CD14-positive monocyte (primary cell): ENCODE measurements around the gene DMGDH. TPM values are rescaled to one million over a fixed set of nuclear protein-coding genes. Genes with fewer than 3 reads are reported as not detected.

Experiments used
- DNase-seq, 3 donors: peaks; one replicate each; pipeline ENCODE4 v3.0.0-alpha.2; 2011 to 2022
- H2AFZ ChIP-seq: 2 replicates; pipeline ENCODE4 v1.6.0; 2012; ENCODE audit warnings: mild to moderate bottlenecking, low read depth, low read length, inconsistent platforms; ENCODE audit not compliant: insufficient read depth, poor library complexity, severe bottlenecking
- H3K27ac ChIP-seq, 2 donors: 1 replicate in 1 of 2; 2 replicates in 1 of 2; pipeline ENCODE4 v1.5.1; 2012 to 2013; ENCODE audit warnings: low read length in 2 of 2, control low read depth in 1 of 2, inconsistent platforms in 1 of 2, low read depth in 1 of 2, mild to moderate bottlenecking in 1 of 2
- H3K27me3 ChIP-seq, 2 donors: one replicate each; pipeline versions ENCODE4 v1.6.0 to v1.6.1; 2011 to 2013; ENCODE audit warnings: low read length in 2 of 2; ENCODE audit not compliant: control insufficient read depth in 2 of 2, insufficient read depth in 2 of 2
- H3K36me3 ChIP-seq, 2 donors: replicated peaks in 1 of 2; 1 replicate in 1 of 2; 2 replicates in 1 of 2; pipeline versions ENCODE4 v1.5.1 to v1.6.1; 2012 to 2013; ENCODE audit warnings: low read length in 2 of 2, control low read depth in 1 of 2, inconsistent platforms in 1 of 2, mild to moderate bottlenecking in 1 of 2; ENCODE audit not compliant: insufficient read depth in 2 of 2, control insufficient read depth in 1 of 2
- H3K4me1 ChIP-seq, 2 donors: 1 replicate in 1 of 2; 2 replicates in 1 of 2; pipeline versions ENCODE4 v1.5.1 to v1.6.1; 2012 to 2013; ENCODE audit warnings: low read length in 2 of 2, control low read depth in 1 of 2, inconsistent platforms in 1 of 2, mild to moderate bottlenecking in 1 of 2, moderate library complexity in 1 of 2; ENCODE audit not compliant: insufficient read depth in 2 of 2, control insufficient read depth in 1 of 2
- H3K4me2 ChIP-seq: replicated peaks from 2 replicates; pipeline ENCODE3; 2012; ENCODE audit warnings: low read length, moderate library complexity, mild to moderate bottlenecking; ENCODE audit not compliant: poor library complexity, severe bottlenecking; ENCODE audit errors: extremely low read depth
- H3K4me3 ChIP-seq, 3 experiments: fragments of 200-600 bp in 1 of 3; sonication (generic) in 1 of 3; replicated peaks in 1 of 3; 1 replicate in 2 of 3; 2 replicates in 1 of 3; pipeline ENCODE4 v1.5.1; 2011 to 2013; ENCODE audit warnings: low read length in 3 of 3, mild to moderate bottlenecking in 3 of 3, control low read depth in 2 of 3, low read depth in 2 of 3, inconsistent platforms in 1 of 3, moderate library complexity in 1 of 3
- H3K79me2 ChIP-seq: 2 replicates; pipeline ENCODE4 v1.6.0; 2012; ENCODE audit warnings: mild to moderate bottlenecking, control low read depth, inconsistent platforms, low read length, moderate library complexity; ENCODE audit not compliant: insufficient read depth
- H3K9ac ChIP-seq: 2 replicates; pipeline ENCODE4 v1.6.0; 2017; ENCODE audit warnings: low read length, mild to moderate bottlenecking; ENCODE audit not compliant: insufficient read depth, poor library complexity, severe bottlenecking
- H3K9me3 ChIP-seq, 2 donors: replicated peaks in 1 of 2; 1 replicate in 1 of 2; 2 replicates in 1 of 2; pipeline versions ENCODE4 v1.5.1 to v1.6.1; 2012 to 2013; ENCODE audit warnings: low read length in 2 of 2, control low read depth in 1 of 2; ENCODE audit not compliant: control insufficient read depth in 1 of 2, insufficient read depth in 1 of 2
- H4K20me1 ChIP-seq: 2 replicates; pipeline ENCODE4 v1.6.0; 2012; ENCODE audit warnings: mild to moderate bottlenecking, low read length, control low read depth, moderate library complexity; ENCODE audit not compliant: insufficient read depth
- H3K27ac Mint-ChIP-seq, 7 donors: one replicate each; pipeline ENCODE4 v1.8.0; 2020; ENCODE audit warnings: mild to moderate bottlenecking in 7 of 7, mixed read lengths in 7 of 7, moderate library complexity in 6 of 7, inconsistent platforms in 2 of 7
- H3K27me3 Mint-ChIP-seq, 3 donors: one replicate each; pipeline ENCODE4 v1.8.0; 2021 to 2022; ENCODE audit warnings: low read depth in 3 of 3, mild to moderate bottlenecking in 3 of 3, mixed read lengths in 3 of 3, moderate library complexity in 3 of 3, inconsistent platforms in 1 of 3
- H3K36me3 Mint-ChIP-seq, 2 donors: one replicate each; pipeline ENCODE4 v1.8.0; 2020; ENCODE audit warnings: mixed read lengths in 2 of 2, inconsistent platforms in 1 of 2, mild to moderate bottlenecking in 1 of 2
- H3K4me1 Mint-ChIP-seq: one replicate; pipeline ENCODE4 v1.8.0; 2020; ENCODE audit warnings: mild to moderate bottlenecking, mixed read lengths
- H3K4me3 Mint-ChIP-seq, 2 donors: one replicate each; pipeline ENCODE4 v1.8.0; 2020; ENCODE audit warnings: mild to moderate bottlenecking in 2 of 2, mixed read lengths in 2 of 2, moderate library complexity in 1 of 2
- H3K9me3 Mint-ChIP-seq, 7 donors: one replicate each; pipeline ENCODE4 v1.8.0; 2020 to 2022; ENCODE audit warnings: mixed read lengths in 7 of 7, mild to moderate bottlenecking in 6 of 7, moderate library complexity in 6 of 7, inconsistent platforms in 2 of 7
- CTCF ChIP-seq: fragments of 200-600 bp; IDR thresholded peaks from one replicate; pipeline ENCODE4 v1.8.0; 2022; ENCODE audit warnings: antibody characterized with exemption, mild to moderate bottlenecking
- WGBS: methylation state at CpG from one replicate; pipeline ENCODE4 v1.1.5; 2013; ENCODE audit warnings: missing lambda C conversion rate; ENCODE audit not compliant: insufficient coverage; 5-methylcytosine and 5-hydroxymethylcytosine counted together
- intact Hi-C, 2 donors: fragments of 100-400 bp; cut with micrococcal nuclease; formaldehyde crosslinking; loops; one replicate each; pipeline versions ENCODE4 v1.15.0 to v1.15.1; 2023
- polyA plus RNA-seq, 3 donors: library from polyadenylated mRNA; depleted of rRNA in 1 of 3; unstranded in 2 of 3; stranded (reverse) in 1 of 3; fragments of 300-500 nt in 2 of 3; fragments of >200 nt in 1 of 3; fragmentation: Illumina TruSeq in 2 of 3; gene quantifications; 1 replicate in 2 of 3; 2 replicates in 1 of 3; pipeline ENCODE4 v1.2.3, GENCODE V29; 2012 to 2021

The DMGDH gene
- polyA plus RNA-seq, 3 donors: not detected

GRCh38 chr5:79062436-79062835 is 7.0 kb downstream of the DMGDH start:
- Mint-ChIP-seq H3K9me3 (peaks cover 0 to 2% (median 0%) of the 10 kb centered on the region in 7 donors), H3K4me3 (no peak overlapping the region), H3K27me3 (peaks cover 4 to 11% (median 5%) of the 10 kb centered on the region in 3 donors), H3K36me3 (no peaks in the 10 kb centered on the region), H3K4me1 (no peaks in the 10 kb centered on the region), H3K27ac (no peak overlapping the region)
- H3K27ac ChIP-seq: no peak overlapping the region
- no peaks in the 10 kb centered on the region for H3K36me3 ChIP-seq
- no peaks in the 10 kb centered on the region for H4K20me1 ChIP-seq
- H2AFZ ChIP-seq: no peak overlapping the region
- no peaks in the 10 kb centered on the region for H3K79me2 ChIP-seq
- no peak overlapping the region for H3K4me2 ChIP-seq
- no peaks in the 10 kb centered on the region for H3K27me3 ChIP-seq
- H3K9me3 ChIP-seq: no peaks in the 10 kb centered on the region
- 100% methylated on average over 2 of the region's 3 CpGs for WGBS
- no peak overlapping the region for H3K9ac ChIP-seq
- no peaks in the 10 kb centered on the region for H3K4me1 ChIP-seq
- DNase-seq: no peak
- intact Hi-C loops: no loop called here
- H3K4me3 ChIP-seq: no peak overlapping the region
- no peak for TF ChIP-seq CTCF

- Histone ChIP-seq H3K9ac (no peak overlapping the region), H3K79me2 (no peaks in the 10 kb centered on the region), H3K9me3 (no peaks in the 10 kb centered on the region), H3K4me3 (no peak overlapping the region), H3K4me2 (no peak overlapping the region), H4K20me1 (no peaks in the 10 kb centered on the region), H3K4me1 (no peaks in the 10 kb centered on the region), H3K36me3 (no peaks in the 10 kb centered on the region), H3K27ac (no peak overlapping the region), H3K27me3 (no peaks in the 10 kb centered on the region), H2AFZ (no peak overlapping the region)
- no peak for DNase-seq
- Mint-ChIP-seq H3K27ac (no peak overlapping the region), H3K36me3 (no peaks in the 10 kb centered on the region), H3K9me3 (peaks cover 0 to 2% (median 0%) of the 10 kb centered on the region in 7 donors), H3K27me3 (peaks cover 2 to 8% (median 4%) of the 10 kb centered on the region in 3 donors), H3K4me1 (no peaks in the 10 kb centered on the region), H3K4me3 (no peak overlapping the region)
- TF ChIP-seq CTCF: no peak
- intact Hi-C loops: no loop called here
- WGBS: no CpG with 5 or more reads among the region's 4 CpGs
Observed at GRCh38 chr5:79059674-79060073, 9.8 kb downstream of the DMGDH start.
